ENCODE data around the gene NGLY1. TPM values are rescaled to one million over a fixed set of nuclear protein-coding genes. Genes with fewer than 3 reads are reported as not detected.

NGLY1 gene
- total and polyA plus RNA-seq, 9 of the 15 experiments (the other 6 are each of a cell fraction or from before 2014, with no cell fraction given) = 52.2 to 124 (median 87.6) TPM

- H4K20me1 ChIP-seq (replicated peaks; ENCODE audit: control insufficient read depth, insufficient read depth, low read length) = no peaks in the 10 kb centered on the region; the same call in 1 of the 2 replicates
- ChIA-PET POLR2A (interaction anchor here (1.4 kb wide), 1 partner anchor 15 kb away, joined by 5 read pairs; no protein-coding TSS in a partner anchor), CTCF (ENCODE audit: low intra/inter-chr PET ratio) (no interaction called here)
- ATAC-seq (no peak), DNase-seq (ENCODE audit: extremely low read depth in 1 of 4, low spot score in 3 of 4) (no peak), FAIRE-seq (no peak)
- intact Hi-C loops (cut with micrococcal nuclease) = no loop called here
- peaks cover 84% of the 10 kb centered on the region for H3K36me3 ChIP-seq (ENCODE audit: control insufficient read depth, insufficient read depth, low read length)
- no TSS peak for BruUV-seq (replicated peaks)
- H3K9me1 ChIP-seq (ENCODE audit: control insufficient read depth, insufficient read depth, low read length) = no peaks in the 10 kb centered on the region
- no peak overlapping the region for H3K4me2 ChIP-seq (ENCODE audit: insufficient read depth, low read length)
- in situ Hi-C loops (cut with MboI) = no loop called here
- H3K27me3 ChIP-seq (ENCODE audit: control insufficient read depth in 2 of 2, insufficient read depth in 2 of 2, low read length in 2 of 2) = no peaks in the 10 kb centered on the region
- TF ChIP-seq, protein P1, sequence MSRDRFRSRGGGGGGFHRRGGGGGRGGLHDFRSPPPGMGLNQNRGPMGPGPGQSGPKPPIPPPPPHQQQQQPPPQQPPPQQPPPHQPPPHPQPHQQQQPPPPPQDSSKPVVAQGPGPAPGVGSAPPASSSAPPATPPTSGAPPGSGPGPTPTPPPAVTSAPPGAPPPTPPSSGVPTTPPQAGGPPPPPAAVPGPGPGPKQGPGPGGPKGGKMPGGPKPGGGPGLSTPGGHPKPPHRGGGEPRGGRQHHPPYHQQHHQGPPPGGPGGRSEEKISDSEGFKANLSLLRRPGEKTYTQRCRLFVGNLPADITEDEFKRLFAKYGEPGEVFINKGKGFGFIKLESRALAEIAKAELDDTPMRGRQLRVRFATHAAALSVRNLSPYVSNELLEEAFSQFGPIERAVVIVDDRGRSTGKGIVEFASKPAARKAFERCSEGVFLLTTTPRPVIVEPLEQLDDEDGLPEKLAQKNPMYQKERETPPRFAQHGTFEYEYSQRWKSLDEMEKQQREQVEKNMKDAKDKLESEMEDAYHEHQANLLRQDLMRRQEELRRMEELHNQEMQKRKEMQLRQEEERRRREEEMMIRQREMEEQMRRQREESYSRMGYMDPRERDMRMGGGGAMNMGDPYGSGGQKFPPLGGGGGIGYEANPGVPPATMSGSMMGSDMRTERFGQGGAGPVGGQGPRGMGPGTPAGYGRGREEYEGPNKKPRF (IDR thresholded peaks at IDR 0.05; ENCODE audit: low read depth, low read length) = no peak
- TF ChIP-seq BRF2 (IDR thresholded peaks at IDR 0.05; ENCODE audit: borderline replicate concordance, insufficient read depth, insufficient read length) (no peak), PHF20 (IDR thresholded peaks at IDR 0.05; ENCODE audit: partially characterized antibody) (no peak), POLR2B (IDR thresholded peaks at IDR 0.05; ENCODE audit: low read depth, partially characterized antibody) (no peak), CSDE1 (IDR thresholded peaks at IDR 0.05) (no peak)
- H3K4me3 ChIP-seq = no peak overlapping the region
- no peaks in the 10 kb centered on the region for H3K79me2 ChIP-seq (ENCODE audit: control insufficient read depth, insufficient read depth, low read length)
- H2AFZ ChIP-seq (ENCODE audit: low read depth, low read length) = no peak overlapping the region
- no peaks in the 10 kb centered on the region for H3K9me3 ChIP-seq (replicated peaks; ENCODE audit: control insufficient read depth, insufficient read depth, low read depth, low read length)
- WGBS (ENCODE audit: insufficient coverage, low coverage, missing lambda C conversion rate) = 92% methylated on average over 6 of the region's 6 CpGs
- H3K9ac ChIP-seq (ENCODE audit: insufficient read depth in 1 of 2, low read depth in 2 of 2, low read length in 2 of 2) = no peak overlapping the region
- H3K27ac ChIP-seq (ENCODE audit: extremely low read depth, low read depth, low read length) = no peak overlapping the region
- no peaks in the 10 kb centered on the region for H3K4me1 ChIP-seq (replicated peaks in 1 of 2; ENCODE audit: control insufficient read depth in 2 of 2, insufficient read depth in 2 of 2, low read length in 2 of 2)
Observed at GRCh38 chr3:25727316-25727715, 55.9 kb downstream of the NGLY1 start.
